AG09309 (cell line): Measurements from ENCODE around the gene ZNF438.
"Not testable (repeated sequence)": the region's sequence is repeated elsewhere in the genome, so short reads cannot be mapped to it uniquely, and the experiment has no call there.

Experiments used
- DNase-seq: peaks from one replicate; pipeline ENCODE4 v3.0.0-alpha.2; 2010; ENCODE audit warnings: low read depth
- H3K4me3 ChIP-seq: 2 replicates; pipeline ENCODE4 v1.5.1; 2011; ENCODE audit warnings: mild to moderate bottlenecking, low read depth, low read length, moderate library complexity; ENCODE audit not compliant: control insufficient read depth
- CTCF ChIP-seq: IDR thresholded peaks from 2 replicates; pipeline ENCODE4 v1.5.1; 2011; ENCODE audit warnings: mild to moderate bottlenecking, low read depth, low read length, inconsistent platforms; ENCODE audit not compliant: insufficient read depth, control insufficient read depth; ENCODE audit errors: missing control alignments

Gene ZNF438

GRCh38 chr10:30984563-30985328 lies 46.9 kb downstream of the ZNF438 start:
- TF ChIP-seq CTCF: no peak
- DNase-seq: no peak
- H3K4me3 ChIP-seq: no peak overlapping the region

DNA sequence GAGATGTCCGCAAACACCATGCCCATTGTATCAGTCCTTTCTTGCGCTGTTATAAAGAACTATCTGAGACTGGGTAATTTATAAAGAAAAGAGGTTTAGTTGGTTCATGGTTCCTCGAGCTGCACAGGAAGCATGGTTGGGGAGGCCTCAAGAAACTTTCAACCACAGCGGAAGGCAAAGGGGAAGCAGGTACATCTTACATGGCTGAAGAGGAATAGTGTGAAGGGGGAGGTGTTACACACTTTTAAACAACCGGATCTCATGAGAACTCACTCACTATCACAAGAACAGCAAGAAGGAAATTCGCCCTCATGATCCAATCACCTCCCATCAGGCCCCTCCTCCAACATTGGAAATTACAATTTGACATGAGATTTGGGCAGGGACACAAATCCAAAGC lies 48.5 kb downstream of the ZNF438 start:
- DNase-seq: not testable (repeated sequence)

DNA sequence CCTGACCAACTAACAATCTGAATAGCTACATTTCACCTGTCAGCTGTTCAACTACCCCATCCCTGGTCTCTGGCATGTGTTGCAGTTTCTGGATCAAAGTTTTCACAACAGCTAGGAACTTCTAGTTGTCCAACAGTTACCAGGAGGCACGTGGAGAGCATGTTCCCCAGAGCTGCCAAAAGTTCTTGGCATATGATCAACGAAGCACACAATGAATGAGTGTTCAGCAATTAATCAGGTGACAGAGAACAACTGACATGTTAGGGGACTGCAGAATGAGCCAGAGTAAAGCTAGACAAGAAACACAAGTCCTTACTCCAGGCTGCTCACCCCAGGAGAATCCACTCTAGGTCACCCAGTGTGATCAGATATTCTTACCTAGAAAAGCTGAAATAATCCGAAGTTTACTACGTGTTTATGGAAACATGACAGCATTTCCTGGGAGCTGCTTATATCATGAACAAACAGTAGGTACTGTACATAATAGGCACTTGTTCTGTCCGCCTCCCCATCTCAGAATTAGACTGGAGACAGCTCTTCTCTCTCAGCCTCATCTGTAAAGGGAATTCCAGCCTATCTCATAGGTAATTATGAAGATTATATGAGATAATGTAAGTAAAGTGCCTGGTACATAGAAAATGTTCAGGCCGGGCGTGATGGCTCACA lies 50.6 kb downstream of the ZNF438 start:
- no peak overlapping the region for H3K4me3 ChIP-seq
- no peak for TF ChIP-seq CTCF
- DNase-seq: no peak

More for the DNA sequence above, 48.5 kb downstream of the ZNF438 start:
- not testable (repeated sequence) for H3K4me3 ChIP-seq

- TF ChIP-seq CTCF: no peak
Measured at GRCh38 chr10:30979956-30980355, 51.7 kb downstream of the ZNF438 start.

GRCh38 chr10:30978843-30979242 lies 52.8 kb downstream of the ZNF438 start:
- TF ChIP-seq CTCF: no peak
- no peak overlapping the region for H3K4me3 ChIP-seq
- no peak for DNase-seq

More at GRCh38 chr10:30979956-30980355, 51.7 kb downstream of the ZNF438 start:
- H3K4me3 ChIP-seq: no peak overlapping the region
- DNase-seq: no peak

GRCh38 chr10:30977385-30977784 lies 54.3 kb downstream of the ZNF438 start:
- no peak overlapping the region for H3K4me3 ChIP-seq
- no peak for DNase-seq
- TF ChIP-seq CTCF: no peak

DNA sequence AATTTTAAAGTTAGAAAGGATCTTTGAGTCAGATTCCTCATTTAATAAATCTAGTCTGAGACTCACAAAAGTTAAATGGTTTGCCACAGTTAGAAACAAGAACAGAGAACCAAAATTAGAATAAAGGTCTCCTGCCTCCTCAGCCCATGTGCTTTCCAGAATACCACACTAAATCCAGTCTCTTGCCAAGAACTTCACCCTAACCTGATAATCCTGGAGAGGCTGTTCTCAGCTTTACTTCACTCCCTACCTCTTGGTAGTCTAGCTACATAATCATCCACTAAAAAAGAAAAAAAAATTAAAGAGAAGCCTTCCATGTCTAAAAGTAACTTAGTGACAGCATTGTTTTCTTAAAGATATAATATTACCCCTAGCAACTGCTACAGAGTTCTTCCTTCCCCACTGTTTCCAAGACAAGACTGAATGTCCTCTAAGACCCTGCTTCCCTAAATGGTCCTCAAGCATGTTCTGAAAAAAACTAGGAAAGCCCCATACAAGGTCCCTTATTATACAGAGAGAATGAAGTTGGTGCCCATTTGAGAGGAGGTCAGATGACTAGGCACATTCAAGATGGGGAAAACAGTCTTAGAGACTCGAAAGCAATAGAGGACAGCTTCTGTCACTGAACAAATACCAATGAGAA lies 56.8 kb downstream of the ZNF438 start:
- no peak for DNase-seq
- TF ChIP-seq CTCF: no peak
- H3K4me3 ChIP-seq: no peak overlapping the region
